ENCODE data around the gene FAM3A.
A peak's percentile ranks its signal among the peaks of the same experiment; 100 is the strongest.
"Not testable (repeated sequence)": the region's sequence is repeated elsewhere in the genome, so short reads cannot be mapped to it uniquely, and the experiment has no call there.

The FAM3A gene

GRCh38 chrX:154505734-154506133 is 10.3 kb downstream of the FAM3A start:
- no peak for DNase-seq (ENCODE audit: low read depth in 2 of 2)

GRCh38 chrX:154502989-154503388 is 13.0 kb downstream of the FAM3A start:
- DNase-seq (ENCODE audit: low read depth in 2 of 2) = no peak

- DNase-seq (ENCODE audit: low read depth in 2 of 2) = no peak
Observed at GRCh38 chrX:154502098-154502497, 13.9 kb downstream of the FAM3A start.

- not testable (repeated sequence) for DNase-seq (ENCODE audit: low read depth in 2 of 2)
Observed at GRCh38 chrX:154501423-154501822, 14.6 kb downstream of the FAM3A start.

- DNase-seq (ENCODE audit: low read depth in 2 of 2) = not testable (repeated sequence)
Observed at GRCh38 chrX:154496591-154497137, 19.4 kb downstream of the FAM3A start.

GRCh38 chrX:154495472-154495922 is 20.5 kb downstream of the FAM3A start:
- DNase-seq (ENCODE audit: low read depth in 2 of 2) = no peak

- DNase-seq (ENCODE audit: low read depth in 2 of 2) = no peak
Observed at GRCh38 chrX:154494715-154495114, 21.3 kb downstream of the FAM3A start.

- DNase-seq (ENCODE audit: low read depth in 2 of 2) = peak; percentile 71 to 77
Observed at GRCh38 chrX:154490414-154491083, 25.5 kb downstream of the FAM3A start, which contains the start of gene SLC10A3. Gene SLC10A3 (minus strand): TSS chrX:154490629. CDS start chrX:154488940, 1,689 bp downstream.

- DNase-seq (ENCODE audit: low read depth in 2 of 2) = no peak
Observed at GRCh38 chrX:154490021-154490413, 26.0 kb downstream of the FAM3A start.

- DNase-seq (ENCODE audit: low read depth in 2 of 2) = no peak
Observed at GRCh38 chrX:154489182-154489581, 26.9 kb downstream of the FAM3A start.

GRCh38 chrX:154488336-154489075 is 27.5 kb downstream of the FAM3A start:
- DNase-seq (ENCODE audit: low read depth in 2 of 2) = no peak

GRCh38 chrX:154487518-154488290 is 28.3 kb downstream of the FAM3A start:
- no peak for DNase-seq (ENCODE audit: low read depth in 2 of 2)

GRCh38 chrX:154486396-154487207 is 29.4 kb downstream of the FAM3A start, which contains the start of gene UBL4A:
Gene UBL4A (minus strand): TSS chrX:154486615. CDS start chrX:154486584, 31 bp downstream.
- DNase-seq (ENCODE audit: low read depth in 2 of 2) = peak in 1 of 2 donors; percentile 24

- DNase-seq (ENCODE audit: low read depth in 2 of 2) = no peak
Observed at GRCh38 chrX:154486052-154486395, 30.0 kb downstream of the FAM3A start.

- no peak for DNase-seq (ENCODE audit: low read depth in 2 of 2)
Observed at GRCh38 chrX:154485150-154486051, 30.6 kb downstream of the FAM3A start.

GRCh38 chrX:154484255-154485149 is 31.5 kb downstream of the FAM3A start:
- no peak for DNase-seq (ENCODE audit: low read depth in 2 of 2)

- DNase-seq (ENCODE audit: low read depth in 2 of 2) = no peak
Observed at GRCh38 chrX:154483325-154483724, 32.7 kb downstream of the FAM3A start.

GRCh38 chrX:154482786-154483185 is 33.2 kb downstream of the FAM3A start:
- DNase-seq (ENCODE audit: low read depth in 2 of 2) = no peak
